Panc1 (cell line): ENCODE measurements around the gene PLCG2. TPM values are rescaled to one million over a fixed set of nuclear protein-coding genes. Genes with fewer than 3 reads are reported as not detected.

Experiments
- ATAC-seq: fragments of 200-7000 bp; cut with Tn5 transposase; 2 replicates; pipeline ENCODE4 v1.9.1; 2020; ENCODE audit warnings: mild to moderate bottlenecking, moderate library complexity
- BruUV-seq: library from RNA; stranded (reverse); fragments of 400-500 nt; replicated peaks from 2 replicates; lab custom pipeline; 2021; lab: Mats Ljungman, UMichigan
- CTCF ChIA-PET: fragments of 300-600 bp; sonication (Branson Sonifier 250); formaldehyde crosslinking; loops from one replicate; lab custom pipeline; 2022; ENCODE audit warnings: antibody characterized with exemption; lab: Charles Lee
- POLR2A ChIA-PET: fragments of 300-600 bp; sonication (Branson Sonifier 250); formaldehyde crosslinking; loops from one replicate; lab custom pipeline; 2022; ENCODE audit warnings: antibody characterized with exemption; lab: Charles Lee
- DNase-seq: peaks from one replicate; pipeline ENCODE4 v3.0.0-alpha.2; 2010; ENCODE audit warnings: low read depth, low spot score
- H3K27ac ChIP-seq: 2 replicates; pipeline ENCODE4 v1.5.1; 2011; ENCODE audit warnings: mild to moderate bottlenecking, low read length, inconsistent platforms
- H3K27me3 ChIP-seq: fragments of 200-500 bp; sonication (Bioruptor generic); 2 replicates; pipeline ENCODE4 v1.6.0; 2014; ENCODE audit warnings: low read length, inconsistent platforms; ENCODE audit not compliant: control insufficient read depth, insufficient read depth
- H3K36me3 ChIP-seq: fragments of 200-500 bp; sonication (Bioruptor generic); 2 replicates; pipeline ENCODE4 v1.5.1; 2014; ENCODE audit warnings: inconsistent platforms, mild to moderate bottlenecking, low read length, moderate library complexity; ENCODE audit not compliant: control insufficient read depth, insufficient read depth
- H3K4me1 ChIP-seq: 2 replicates; pipeline ENCODE4 v1.5.1; 2011; ENCODE audit warnings: inconsistent platforms, mild to moderate bottlenecking, low read length, moderate library complexity; ENCODE audit not compliant: control insufficient read depth, insufficient read depth
- H3K4me3 ChIP-seq, 2 experiments: 2 replicates each; pipeline ENCODE4 v1.5.1; 2011 to 2012; ENCODE audit warnings: low read depth in 2 of 2, low read length in 2 of 2, mild to moderate bottlenecking in 2 of 2, inconsistent platforms in 1 of 2, moderate library complexity in 1 of 2
- H3K9me3 ChIP-seq: fragments of 200-500 bp; sonication (Bioruptor generic); 2 replicates; pipeline ENCODE4 v1.5.1; 2014; ENCODE audit warnings: low read depth, mild to moderate bottlenecking, inconsistent platforms, low read length, moderate library complexity; ENCODE audit not compliant: control insufficient read depth, insufficient read depth
- POLR2AphosphoS5 ChIP-seq: IDR thresholded peaks from 2 replicates; pipeline ENCODE4 v1.6.1; 2012; ENCODE audit warnings: mild to moderate bottlenecking, low read depth, low read length, moderate library complexity
- SIN3A ChIP-seq: IDR thresholded peaks from 2 replicates; pipeline ENCODE4 v1.6.1; 2012; ENCODE audit warnings: low read depth, mild to moderate bottlenecking, low read length, moderate library complexity, borderline replicate concordance; ENCODE audit not compliant: insufficient read depth
- TCF7L2 ChIP-seq: IDR thresholded peaks from 2 replicates; pipeline ENCODE4 v1.6.1; 2011; ENCODE audit warnings: mild to moderate bottlenecking, low read depth, low read length, inconsistent platforms
- in situ Hi-C: cut with HindIII; loops from 2 replicates; pipeline ENCODE4 v1.10.0; 2016; ENCODE audit warnings: low sequenced_read_pairs, low pct_unique_long_range_greater_than_20kb
- intact Hi-C: fragments of 100-400 bp; cut with micrococcal nuclease; formaldehyde crosslinking; loops from one replicate; pipeline ENCODE4 v1.10.0; 2022; ENCODE audit not compliant: unreplicated experiment
- total RNA-seq: library from RNA; stranded (reverse); gene quantifications from one replicate; pipeline ENCODE4 v1.2.1, GENCODE V29; 2021; ENCODE audit not compliant: unreplicated experiment
- TF ChIP-seq, protein P1 (sequence below): fragments of 450-650 bp; IDR thresholded peaks from 2 replicates; pipeline ENCODE4 v1.5.1; 2017; ENCODE audit warnings: mild to moderate bottlenecking
- TF ChIP-seq, protein P2 (sequence below), 2 experiments: IDR thresholded peaks; 2 replicates each; pipeline ENCODE4 v1.6.1; 2011 to 2012; ENCODE audit warnings: low read depth in 2 of 2, control low read depth in 1 of 2, low read length in 1 of 2, mild to moderate bottlenecking in 1 of 2, moderate library complexity in 1 of 2; ENCODE audit not compliant: insufficient read depth in 1 of 2

PLCG2 gene
- total RNA-seq, 1 experiment from 2014 or later: 10.8 TPM

DNA sequence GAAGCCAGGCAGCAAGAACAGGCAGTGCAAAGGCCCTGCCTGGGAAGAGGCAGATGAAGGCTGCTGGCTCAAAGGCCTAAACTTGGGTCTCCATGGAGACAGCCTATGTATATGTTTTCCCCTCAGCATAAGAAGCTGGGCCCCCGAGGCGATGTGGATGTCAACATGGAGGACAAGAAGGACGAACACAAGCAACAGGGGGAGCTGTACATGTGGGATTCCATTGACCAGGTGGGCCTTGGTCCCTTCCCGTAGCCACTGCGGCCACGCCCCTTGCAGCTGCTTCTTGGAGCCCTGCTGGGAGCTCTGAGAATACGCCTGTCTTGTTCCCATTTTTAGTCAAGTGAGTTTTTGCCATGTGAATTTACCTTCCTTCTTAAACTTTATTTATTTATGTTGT is 126.2 kb downstream of the PLCG2 start:
- DNase-seq: no peak
- no TSS peak for BruUV-seq
- TF ChIP-seq SIN3A (no peak), TCF7L2 (no peak), POLR2AphosphoS5 (no peak)
- TF ChIP-seq, protein P1, sequence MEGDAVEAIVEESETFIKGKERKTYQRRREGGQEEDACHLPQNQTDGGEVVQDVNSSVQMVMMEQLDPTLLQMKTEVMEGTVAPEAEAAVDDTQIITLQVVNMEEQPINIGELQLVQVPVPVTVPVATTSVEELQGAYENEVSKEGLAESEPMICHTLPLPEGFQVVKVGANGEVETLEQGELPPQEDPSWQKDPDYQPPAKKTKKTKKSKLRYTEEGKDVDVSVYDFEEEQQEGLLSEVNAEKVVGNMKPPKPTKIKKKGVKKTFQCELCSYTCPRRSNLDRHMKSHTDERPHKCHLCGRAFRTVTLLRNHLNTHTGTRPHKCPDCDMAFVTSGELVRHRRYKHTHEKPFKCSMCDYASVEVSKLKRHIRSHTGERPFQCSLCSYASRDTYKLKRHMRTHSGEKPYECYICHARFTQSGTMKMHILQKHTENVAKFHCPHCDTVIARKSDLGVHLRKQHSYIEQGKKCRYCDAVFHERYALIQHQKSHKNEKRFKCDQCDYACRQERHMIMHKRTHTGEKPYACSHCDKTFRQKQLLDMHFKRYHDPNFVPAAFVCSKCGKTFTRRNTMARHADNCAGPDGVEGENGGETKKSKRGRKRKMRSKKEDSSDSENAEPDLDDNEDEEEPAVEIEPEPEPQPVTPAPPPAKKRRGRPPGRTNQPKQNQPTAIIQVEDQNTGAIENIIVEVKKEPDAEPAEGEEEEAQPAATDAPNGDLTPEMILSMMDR: no peak
- TF ChIP-seq, protein P2, sequence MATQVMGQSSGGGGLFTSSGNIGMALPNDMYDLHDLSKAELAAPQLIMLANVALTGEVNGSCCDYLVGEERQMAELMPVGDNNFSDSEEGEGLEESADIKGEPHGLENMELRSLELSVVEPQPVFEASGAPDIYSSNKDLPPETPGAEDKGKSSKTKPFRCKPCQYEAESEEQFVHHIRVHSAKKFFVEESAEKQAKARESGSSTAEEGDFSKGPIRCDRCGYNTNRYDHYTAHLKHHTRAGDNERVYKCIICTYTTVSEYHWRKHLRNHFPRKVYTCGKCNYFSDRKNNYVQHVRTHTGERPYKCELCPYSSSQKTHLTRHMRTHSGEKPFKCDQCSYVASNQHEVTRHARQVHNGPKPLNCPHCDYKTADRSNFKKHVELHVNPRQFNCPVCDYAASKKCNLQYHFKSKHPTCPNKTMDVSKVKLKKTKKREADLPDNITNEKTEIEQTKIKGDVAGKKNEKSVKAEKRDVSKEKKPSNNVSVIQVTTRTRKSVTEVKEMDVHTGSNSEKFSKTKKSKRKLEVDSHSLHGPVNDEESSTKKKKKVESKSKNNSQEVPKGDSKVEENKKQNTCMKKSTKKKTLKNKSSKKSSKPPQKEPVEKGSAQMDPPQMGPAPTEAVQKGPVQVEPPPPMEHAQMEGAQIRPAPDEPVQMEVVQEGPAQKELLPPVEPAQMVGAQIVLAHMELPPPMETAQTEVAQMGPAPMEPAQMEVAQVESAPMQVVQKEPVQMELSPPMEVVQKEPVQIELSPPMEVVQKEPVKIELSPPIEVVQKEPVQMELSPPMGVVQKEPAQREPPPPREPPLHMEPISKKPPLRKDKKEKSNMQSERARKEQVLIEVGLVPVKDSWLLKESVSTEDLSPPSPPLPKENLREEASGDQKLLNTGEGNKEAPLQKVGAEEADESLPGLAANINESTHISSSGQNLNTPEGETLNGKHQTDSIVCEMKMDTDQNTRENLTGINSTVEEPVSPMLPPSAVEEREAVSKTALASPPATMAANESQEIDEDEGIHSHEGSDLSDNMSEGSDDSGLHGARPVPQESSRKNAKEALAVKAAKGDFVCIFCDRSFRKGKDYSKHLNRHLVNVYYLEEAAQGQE (IDR thresholded peaks at IDR 0.05; ENCODE audit: insufficient read depth in 1 of 2, low read depth in 2 of 2, low read length in 1 of 2): no peak
- Histone ChIP-seq H3K27ac (no peak overlapping the region), H3K36me3 (no peaks in the 10 kb centered on the region), H3K4me3 (no peak overlapping the region), H3K27me3 (no peaks in the 10 kb centered on the region), H3K9me3 (no peaks in the 10 kb centered on the region), H3K4me1 (no peaks in the 10 kb centered on the region)
- CTCF ChIA-PET: interaction anchor here (1.6 kb wide), 1 partner anchor 20 kb away, joined by 3 read pairs; no protein-coding TSS in a partner anchor
- in situ Hi-C loops (no loop called here), intact Hi-C loops (no loop called here)
- no peak for ATAC-seq
- POLR2A ChIA-PET: no interaction called here

DNA sequence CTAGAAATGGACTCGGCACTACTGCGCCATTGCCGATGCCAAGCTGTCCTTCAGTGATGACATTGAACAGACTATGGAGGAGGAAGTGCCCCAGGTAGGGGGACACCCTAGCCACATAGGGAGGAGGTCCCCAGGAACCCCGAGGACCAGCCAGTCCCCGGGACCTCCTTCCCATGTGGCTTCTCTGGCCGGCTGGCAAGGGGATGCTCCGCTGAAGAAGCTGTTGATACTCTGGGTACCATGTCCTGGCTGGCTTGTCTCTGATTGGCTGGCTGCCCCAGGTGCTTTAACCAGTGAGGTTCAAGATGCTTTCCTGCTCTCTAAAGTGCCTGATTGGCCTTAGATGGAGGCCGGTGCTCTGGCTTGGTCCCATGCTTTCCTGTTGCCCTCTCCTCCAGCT is 128.6 kb downstream of the PLCG2 start:
- in situ Hi-C loops: no loop called here
- POLR2A ChIA-PET: interaction anchor here (0.6 kb wide), 1 partner anchor 23 kb away, joined by 4 read pairs; no protein-coding TSS in a partner anchor

More for the DNA sequence above, 128.6 kb downstream of the PLCG2 start:
- no peak overlapping the region for H3K4me3 ChIP-seq
- no peak overlapping the region for H3K27ac ChIP-seq
- H3K9me3 ChIP-seq: no peaks in the 10 kb centered on the region
- no peaks in the 10 kb centered on the region for H3K4me1 ChIP-seq
- ATAC-seq (no peak), DNase-seq (no peak)
- BruUV-seq: no TSS peak
- TF ChIP-seq, protein P1: no peak
- TF ChIP-seq TCF7L2: no peak
- TF ChIP-seq, protein P2 (IDR thresholded peaks at IDR 0.05; ENCODE audit: insufficient read depth in 1 of 2, low read depth in 2 of 2, low read length in 1 of 2): no peak
- no peaks in the 10 kb centered on the region for H3K27me3 ChIP-seq
- no peaks in the 10 kb centered on the region for H3K36me3 ChIP-seq
- intact Hi-C loops: no loop called here
- CTCF ChIA-PET: no interaction called here
